GM12891 (cell line): Measurements from ENCODE around the gene ZBTB5.
A peak's percentile ranks its signal among the peaks of the same experiment; 100 is the strongest.
"Not testable (repeated sequence)": the region's sequence is repeated elsewhere in the genome, so short reads cannot be mapped to it uniquely, and the experiment has no call there.

Experiments
- DNase-seq: peaks from one replicate; pipeline ENCODE4 v3.0.0; 2011; ENCODE audit warnings: low spot score; ENCODE audit not compliant: insufficient read length
- FAIRE-seq: peaks from 2 replicates; lab custom pipeline; 2011; peaks lifted over from hg19 to GRCh38; lab: Jason Lieb, UNC
- PAX5 ChIP-seq: IDR thresholded peaks from 2 replicates; pipeline ENCODE4 v1.6.1; 2011; ENCODE audit warnings: low read length, moderate library complexity, mild to moderate bottlenecking; ENCODE audit not compliant: insufficient read depth, severe bottlenecking
- POLR2A ChIP-seq: IDR thresholded peaks from 2 replicates; pipeline ENCODE4 v1.6.1; 2011; ENCODE audit warnings: low read depth, low read length, control low read depth
- POLR2AphosphoS5 ChIP-seq: IDR thresholded peaks from 2 replicates; pipeline ENCODE4 v1.6.1; 2011; ENCODE audit warnings: low read depth, low read length, control low read depth
- POU2F2 ChIP-seq: IDR thresholded peaks from 2 replicates; pipeline ENCODE4 v1.6.1; 2011; ENCODE audit warnings: low read depth, mild to moderate bottlenecking, control low read depth, low read length, moderate library complexity
- SPI1 ChIP-seq: IDR thresholded peaks from 2 replicates; pipeline ENCODE4 v1.6.1; 2011; ENCODE audit warnings: low read depth, low read length, control low read depth
- TAF1 ChIP-seq: IDR thresholded peaks from 2 replicates; pipeline ENCODE4 v1.6.1; 2011; ENCODE audit warnings: low read depth, low read length, control low read depth

Gene ZBTB5

DNA sequence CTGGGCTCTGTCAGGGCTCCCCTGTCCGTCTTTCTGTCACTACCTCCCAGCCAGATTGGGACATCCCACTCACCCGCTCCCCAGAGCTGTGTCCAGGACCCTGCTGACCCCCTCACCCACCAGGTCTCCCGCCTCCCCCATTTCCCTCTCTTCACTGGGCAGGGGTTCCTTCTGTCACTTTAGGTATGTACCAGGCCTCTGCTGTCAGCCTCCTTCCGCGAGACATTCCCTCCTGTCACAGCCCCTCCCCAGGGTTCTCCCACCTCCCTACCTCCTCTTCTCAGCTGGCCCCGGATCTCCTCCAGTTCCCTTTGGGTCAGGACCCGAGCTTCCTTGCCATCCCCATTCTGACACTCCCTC is 21.0 kb upstream of the ZBTB5 start:
- FAIRE-seq (no peak), DNase-seq (no peak)
- TF ChIP-seq POLR2AphosphoS5 (no peak), PAX5 (no peak), SPI1 (no peak), TAF1 (no peak), POLR2A (no peak), POU2F2 (no peak)

DNA sequence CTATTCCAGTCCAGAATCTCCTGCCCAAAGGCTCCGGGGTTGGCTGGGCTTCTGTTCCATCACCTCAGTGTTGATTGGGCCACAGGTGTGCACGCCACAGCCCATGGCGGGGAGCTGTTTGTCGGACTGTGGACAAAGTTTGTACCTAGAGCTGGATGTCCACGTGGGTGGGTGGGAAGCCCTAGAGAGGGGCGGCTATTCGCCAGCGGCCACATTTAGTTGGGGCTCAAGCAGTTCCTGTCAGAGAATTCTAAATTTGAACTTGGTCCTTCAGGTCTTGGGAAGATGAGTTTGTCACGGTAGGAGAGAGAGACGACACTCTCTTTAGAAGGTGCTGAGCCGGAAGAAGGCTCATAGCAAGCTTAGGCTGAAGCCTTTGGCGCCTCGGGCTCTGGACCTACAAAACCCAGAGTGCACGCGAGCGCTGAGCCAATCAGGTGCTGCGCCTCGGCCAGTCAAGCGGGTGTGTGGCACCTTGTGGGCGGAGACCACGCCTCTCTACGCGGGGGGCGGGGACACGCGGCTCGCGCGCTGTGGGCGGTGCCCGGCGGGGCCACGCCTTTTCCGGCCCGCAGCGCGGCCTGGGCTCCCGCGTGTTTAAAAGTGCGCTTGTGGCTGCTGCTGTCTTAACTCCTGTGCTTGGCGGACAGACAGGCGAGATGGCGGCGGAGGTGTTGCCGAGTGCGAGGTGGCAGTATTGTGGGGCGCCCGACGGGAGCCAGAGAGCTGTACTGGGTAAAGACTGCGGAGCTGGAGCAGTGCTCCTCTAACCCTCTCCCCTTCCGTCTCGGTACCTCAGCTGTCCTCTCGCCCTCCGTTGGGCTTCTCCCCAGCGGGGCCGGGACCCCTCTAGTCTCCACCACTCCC is 20.4 kb upstream of the ZBTB5 start, which contains the start of gene POLR1E:
Gene POLR1E, plus strand, starts transcription at position 560 of the 867 bp plus-strand sequence. Its CDS starts 100 bp downstream, at position 660.
- TF ChIP-seq POLR2A (peak; percentile 89), PAX5 (no peak), TAF1 (peak; percentile 79), POU2F2 (no peak), POLR2AphosphoS5 (peak; percentile 84)
- peak; percentile 95 for DNase-seq
- peak; percentile 100 for FAIRE-seq

DNA sequence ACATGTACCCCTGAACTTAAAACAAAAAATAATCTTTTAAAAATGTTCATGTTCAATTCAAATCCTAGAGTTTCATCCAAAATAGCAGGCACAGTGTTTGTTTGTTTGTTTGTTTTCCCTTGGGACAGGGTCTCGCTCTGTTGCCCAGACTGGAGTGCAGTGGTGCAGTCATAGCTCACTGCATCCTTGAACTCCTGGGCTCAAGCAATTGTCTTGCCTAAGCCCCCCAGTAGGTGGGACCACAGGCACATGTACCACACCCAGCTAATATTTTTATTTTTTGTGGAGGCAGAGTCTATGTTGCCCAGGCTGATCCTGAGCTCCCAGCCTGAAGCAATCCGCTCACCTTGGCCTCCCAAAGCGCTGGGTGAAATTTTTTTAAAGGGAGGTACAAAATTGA is 15.5 kb upstream of the ZBTB5 start:
- DNase-seq (no peak), FAIRE-seq (no peak)
- TF ChIP-seq PAX5 (no peak), TAF1 (no peak), POU2F2 (no peak), POLR2A (no peak), POLR2AphosphoS5 (no peak), SPI1 (no peak)

DNA sequence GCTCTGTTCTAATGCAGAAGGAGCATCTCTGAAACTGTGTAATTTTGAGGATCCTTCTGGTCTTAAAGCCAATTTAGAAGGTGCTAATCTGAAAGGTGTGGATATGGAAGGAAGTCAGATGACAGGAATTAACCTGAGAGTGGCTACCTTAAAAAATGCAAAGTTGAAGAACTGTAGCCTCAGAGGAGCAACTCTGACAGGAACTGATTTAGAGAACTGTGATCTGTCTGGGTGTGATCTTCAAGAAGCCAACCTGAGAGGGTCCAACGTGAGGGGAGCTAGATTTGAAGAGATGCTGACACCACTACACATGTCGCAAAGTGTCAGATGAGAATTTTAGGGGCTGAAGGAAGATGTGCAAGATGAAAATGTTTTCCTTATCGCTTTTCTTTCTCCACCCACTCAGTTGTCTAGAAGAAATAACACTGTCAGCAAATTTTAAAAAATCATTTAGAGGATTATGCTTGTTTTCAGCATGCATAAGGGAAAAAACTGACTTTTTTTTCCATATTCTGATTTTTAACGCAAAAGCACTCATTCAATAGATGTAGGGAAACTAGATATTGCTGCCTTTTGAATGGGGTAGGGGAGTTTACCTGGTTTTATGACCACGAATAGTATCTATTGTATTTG is 12.9 kb upstream of the ZBTB5 start:
- TF ChIP-seq SPI1 = 0 out of 2 replicates have a peak, but pooled peaks have one; percentile 11
- DNase-seq, FAIRE-seq: not testable (repeated sequence)

DNA sequence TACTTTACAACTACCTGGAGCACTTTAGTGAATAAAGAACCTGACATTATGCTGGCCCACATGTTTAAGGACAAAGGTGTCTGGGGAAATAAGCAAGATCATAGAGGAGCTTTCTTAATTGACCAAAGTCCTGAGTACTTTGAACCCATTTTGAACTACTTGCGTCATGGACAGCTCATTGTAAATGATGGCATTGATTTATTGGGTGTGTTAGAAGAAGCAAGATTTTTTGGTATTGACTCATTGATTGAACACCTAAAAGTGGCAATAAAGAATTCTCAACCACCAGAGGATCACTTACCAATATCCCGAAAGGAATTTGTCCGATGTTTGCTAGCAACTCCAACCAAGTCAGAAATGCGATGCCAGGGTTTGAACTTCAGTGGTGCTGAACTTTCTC is 12.2 kb upstream of the ZBTB5 start:
- DNase-seq, FAIRE-seq: not testable (repeated sequence)

DNA sequence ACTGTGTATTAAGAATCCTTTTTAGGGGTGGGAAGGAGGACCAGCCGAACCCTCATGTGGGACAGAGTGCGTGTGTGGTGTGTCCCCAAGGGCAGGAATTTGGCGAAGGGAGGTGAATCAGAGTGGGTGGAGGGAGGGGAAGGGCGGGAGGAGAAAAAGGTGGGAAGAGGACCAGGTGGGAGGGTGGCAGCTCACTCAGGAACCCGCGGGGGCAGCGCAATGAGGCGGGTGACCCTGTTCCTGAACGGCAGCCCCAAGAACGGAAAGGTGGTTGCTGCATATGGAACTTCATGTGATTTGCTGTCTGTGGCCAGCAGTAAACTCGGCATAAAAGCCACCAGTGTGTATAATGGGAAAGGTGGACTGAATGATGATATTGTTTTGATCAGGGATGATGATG is 11.7 kb upstream of the ZBTB5 start:
- FAIRE-seq (no peak), DNase-seq (no peak)
- TF ChIP-seq TAF1 = no peak
- TF ChIP-seq PAX5 = no peak
- no peak for TF ChIP-seq SPI1
- no peak for TF ChIP-seq POLR2AphosphoS5
- no peak for TF ChIP-seq POLR2A
- no peak for TF ChIP-seq POU2F2

DNA sequence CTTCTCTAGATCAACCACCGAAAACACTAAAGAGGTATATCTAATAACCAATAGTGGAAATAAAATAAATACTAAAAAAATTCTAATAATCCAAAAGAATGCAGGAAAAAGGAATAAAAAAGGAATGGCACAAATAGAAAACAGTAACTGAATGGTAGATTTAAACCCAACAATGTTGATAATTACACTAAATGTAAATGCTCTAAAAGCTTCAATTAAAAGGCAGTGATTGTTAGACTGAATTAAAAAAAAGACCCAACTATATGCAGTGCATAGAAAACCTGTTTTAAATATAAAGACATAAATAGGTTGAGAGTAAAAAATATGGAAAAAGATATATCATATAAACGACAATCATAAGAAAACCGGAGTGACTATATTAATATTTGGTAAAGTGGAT is 9.2 kb upstream of the ZBTB5 start:
- FAIRE-seq (no peak), DNase-seq (no peak)
- TF ChIP-seq TAF1 (no peak), POU2F2 (no peak), SPI1 (no peak), POLR2AphosphoS5 (no peak), POLR2A (no peak), PAX5 (no peak)

DNA sequence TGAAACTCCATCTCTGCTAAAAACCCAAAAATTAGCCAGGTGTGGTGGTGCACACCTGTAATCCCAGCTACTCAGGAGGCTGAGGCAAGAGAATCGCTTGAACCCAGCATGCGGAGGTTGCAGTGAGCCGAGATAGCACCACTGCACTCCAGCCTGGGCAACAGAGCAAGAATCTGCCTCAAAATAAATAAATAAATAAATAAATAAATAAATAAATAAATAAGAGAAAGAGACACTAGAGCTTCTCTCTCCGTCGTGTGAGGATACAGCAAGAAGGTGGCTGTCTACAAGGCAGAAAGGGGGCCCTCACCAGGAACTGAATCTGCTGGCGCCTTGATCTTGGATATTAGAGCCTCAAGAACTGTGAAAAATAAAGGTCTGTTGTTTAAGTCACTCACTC is 8.7 kb upstream of the ZBTB5 start:
- DNase-seq, FAIRE-seq: not testable (repeated sequence)

DNA sequence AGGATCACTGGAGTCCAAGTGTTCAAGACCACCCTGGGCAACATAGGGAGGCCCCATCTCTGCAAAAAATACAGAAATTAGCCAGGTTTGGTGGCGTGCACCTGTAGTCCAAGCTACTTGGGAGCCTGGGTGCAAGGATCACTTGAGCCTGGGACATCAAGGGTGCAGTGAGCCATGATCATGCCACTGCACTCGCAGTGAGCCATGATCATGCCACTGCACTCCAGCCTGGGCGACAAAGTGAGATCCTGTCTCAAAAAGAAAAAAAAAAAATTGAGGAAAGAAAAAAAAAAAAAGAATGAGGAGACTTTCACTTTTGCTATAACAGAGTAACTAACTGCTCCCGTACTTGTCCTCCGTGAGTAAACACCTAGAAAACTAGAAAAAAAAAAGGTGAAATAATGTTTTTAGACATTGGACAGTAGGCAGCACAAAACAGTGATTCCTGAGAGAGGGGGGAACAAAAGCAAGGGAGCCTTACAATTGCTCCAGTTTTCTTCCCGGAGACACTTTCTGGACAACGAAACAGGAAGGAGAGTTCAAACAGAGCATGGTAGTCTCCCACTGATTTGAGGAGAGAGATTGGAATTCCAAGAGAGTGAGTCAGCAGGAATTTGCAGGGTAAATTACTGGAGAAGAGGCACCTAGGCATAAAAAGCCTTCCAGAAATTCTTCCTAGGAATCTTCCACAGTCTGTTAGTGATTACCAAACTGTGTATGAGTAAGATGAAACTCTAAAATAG is 6.9 kb upstream of the ZBTB5 start:
- peak; percentile 51 for FAIRE-seq
- TF ChIP-seq POLR2A (no peak), PAX5 (no peak), POU2F2 (no peak), POLR2AphosphoS5 (no peak), TAF1 (no peak), SPI1 (no peak)
- DNase-seq = no peak

DNA sequence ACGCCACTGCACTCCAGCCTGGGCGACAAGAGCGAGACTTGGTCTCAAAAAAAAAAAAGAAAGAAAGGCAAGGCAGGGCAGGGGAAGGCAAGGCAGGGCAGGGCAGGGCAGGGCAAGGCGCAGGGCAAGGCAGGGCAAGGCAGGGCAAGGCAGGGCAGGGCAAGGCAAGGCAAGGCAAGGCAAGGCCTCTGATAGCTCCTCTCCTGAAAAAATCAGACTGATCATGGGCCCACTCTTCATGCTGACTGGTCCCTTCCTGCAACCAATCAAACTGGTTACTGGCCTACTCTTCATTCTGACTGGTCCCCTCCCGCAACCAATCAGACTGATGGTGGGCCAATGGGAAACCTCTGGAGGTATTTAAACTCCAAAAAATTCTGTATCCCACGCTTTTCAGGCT is 3.4 kb upstream of the ZBTB5 start:
- no peak for DNase-seq
- no peak for FAIRE-seq
- TF ChIP-seq POU2F2 (no peak), PAX5 (no peak), TAF1 (no peak), POLR2A (no peak), SPI1 (no peak), POLR2AphosphoS5 (no peak)

DNA sequence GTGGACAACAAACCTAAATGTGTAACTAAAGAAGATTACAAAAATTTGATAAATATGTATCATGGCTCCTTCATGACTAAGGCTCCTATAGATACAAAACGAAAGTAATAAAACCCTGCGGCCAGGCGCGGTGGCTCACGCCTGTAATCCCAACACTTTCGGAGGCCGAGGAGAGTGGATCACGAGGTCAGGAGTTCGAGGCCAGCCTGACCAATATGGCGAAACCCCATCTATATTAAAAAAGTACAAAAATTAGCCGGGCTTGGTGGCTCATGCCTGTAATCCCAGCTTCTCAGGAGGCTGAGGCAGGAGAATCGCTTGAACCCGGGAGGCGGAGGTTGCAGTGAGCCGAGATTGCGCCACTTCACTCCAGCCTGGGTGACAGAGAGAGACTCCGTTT is 2.3 kb upstream of the ZBTB5 start:
- not testable (repeated sequence) for DNase-seq, FAIRE-seq
